IMR-90 (cell line): ENCODE measurements around the gene KCNH5.

Experiments
- BHLHE40 ChIP-seq: fragments of 150-350 bp; IDR thresholded peaks from 2 replicates; pipeline ENCODE4 v1.6.1; 2016; ENCODE audit warnings: mild to moderate bottlenecking, low read depth, low read length
- CEBPB ChIP-seq: IDR thresholded peaks from 2 replicates; pipeline ENCODE4 v1.6.1; 2012; ENCODE audit warnings: low read depth, low read length, improper control_type of control experiment
- ELK1 ChIP-seq: fragments of 150-350 bp; IDR thresholded peaks from 2 replicates; pipeline ENCODE4 v1.6.1; 2016; ENCODE audit warnings: low read depth, mild to moderate bottlenecking, low read length, moderate library complexity, borderline replicate concordance
- FOS ChIP-seq: fragments of 150-350 bp; IDR thresholded peaks from 2 replicates; pipeline ENCODE4 v1.6.1; 2016; ENCODE audit warnings: low read depth, low read length
- MAFK ChIP-seq: IDR thresholded peaks from 2 replicates; pipeline ENCODE4 v1.6.1; 2012; ENCODE audit warnings: low read depth, low read length, improper control_type of control experiment
- MAZ ChIP-seq: IDR thresholded peaks from 2 replicates; pipeline ENCODE4 v1.6.1; 2012; ENCODE audit warnings: low read depth, mild to moderate bottlenecking, low read length, improper control_type of control experiment, moderate library complexity, borderline replicate concordance
- MXI1 ChIP-seq: IDR thresholded peaks from 2 replicates; pipeline ENCODE4 v1.6.1; 2012; ENCODE audit warnings: low read depth, mild to moderate bottlenecking, low read length, moderate library complexity, borderline replicate concordance
- POLR2A ChIP-seq: IDR thresholded peaks from 2 replicates; pipeline ENCODE4 v1.6.1; 2012; ENCODE audit warnings: mild to moderate bottlenecking, low read depth, low read length
- RAD21 ChIP-seq: IDR thresholded peaks from 2 replicates; pipeline ENCODE4 v1.6.1; 2012; ENCODE audit warnings: low read length, improper control_type of control experiment
- RFX5 ChIP-seq: IDR thresholded peaks from 2 replicates; pipeline ENCODE4 v1.8.0; 2012; ENCODE audit warnings: low read depth, mild to moderate bottlenecking, low read length, moderate library complexity
- TF ChIP-seq, protein P1 (sequence below): conservative IDR thresholded peaks from 2 replicates; pipeline ENCODE4 v1.5.1; 2012; ENCODE audit warnings: mild to moderate bottlenecking, low read depth, low read length, improper control_type of control experiment
- TF ChIP-seq, protein P2 (sequence below): fragments of 150-350 bp; IDR thresholded peaks from 2 replicates; pipeline ENCODE4 v1.6.1; 2017; ENCODE audit warnings: mild to moderate bottlenecking, antibody characterized with exemption, low read length, low read depth

DNA sequence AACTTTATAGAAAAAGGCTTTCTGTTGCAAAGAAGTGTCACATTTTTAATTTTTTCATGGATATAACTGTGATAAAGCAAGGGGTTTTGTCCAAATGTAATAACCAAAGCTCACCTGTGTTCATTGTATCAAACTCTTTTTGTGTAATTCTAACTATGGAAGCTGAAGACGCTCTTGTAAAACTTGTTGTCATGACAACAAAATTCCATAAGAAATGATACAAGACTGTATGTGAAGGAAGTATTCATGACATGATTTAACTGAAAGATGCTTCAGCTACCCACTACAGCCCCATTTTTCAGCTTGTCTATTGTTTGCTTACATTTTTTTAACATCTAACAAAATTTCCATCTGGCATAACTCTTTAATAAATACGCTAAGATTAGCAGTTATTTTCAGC lies 360.9 kb downstream of the KCNH5 start:
- TF ChIP-seq, protein P1, sequence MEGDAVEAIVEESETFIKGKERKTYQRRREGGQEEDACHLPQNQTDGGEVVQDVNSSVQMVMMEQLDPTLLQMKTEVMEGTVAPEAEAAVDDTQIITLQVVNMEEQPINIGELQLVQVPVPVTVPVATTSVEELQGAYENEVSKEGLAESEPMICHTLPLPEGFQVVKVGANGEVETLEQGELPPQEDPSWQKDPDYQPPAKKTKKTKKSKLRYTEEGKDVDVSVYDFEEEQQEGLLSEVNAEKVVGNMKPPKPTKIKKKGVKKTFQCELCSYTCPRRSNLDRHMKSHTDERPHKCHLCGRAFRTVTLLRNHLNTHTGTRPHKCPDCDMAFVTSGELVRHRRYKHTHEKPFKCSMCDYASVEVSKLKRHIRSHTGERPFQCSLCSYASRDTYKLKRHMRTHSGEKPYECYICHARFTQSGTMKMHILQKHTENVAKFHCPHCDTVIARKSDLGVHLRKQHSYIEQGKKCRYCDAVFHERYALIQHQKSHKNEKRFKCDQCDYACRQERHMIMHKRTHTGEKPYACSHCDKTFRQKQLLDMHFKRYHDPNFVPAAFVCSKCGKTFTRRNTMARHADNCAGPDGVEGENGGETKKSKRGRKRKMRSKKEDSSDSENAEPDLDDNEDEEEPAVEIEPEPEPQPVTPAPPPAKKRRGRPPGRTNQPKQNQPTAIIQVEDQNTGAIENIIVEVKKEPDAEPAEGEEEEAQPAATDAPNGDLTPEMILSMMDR = no peak
- no peak for TF ChIP-seq POLR2A
- no peak for TF ChIP-seq MAFK
- TF ChIP-seq CEBPB = no peak
- no peak for TF ChIP-seq RFX5
- TF ChIP-seq, protein P2, sequence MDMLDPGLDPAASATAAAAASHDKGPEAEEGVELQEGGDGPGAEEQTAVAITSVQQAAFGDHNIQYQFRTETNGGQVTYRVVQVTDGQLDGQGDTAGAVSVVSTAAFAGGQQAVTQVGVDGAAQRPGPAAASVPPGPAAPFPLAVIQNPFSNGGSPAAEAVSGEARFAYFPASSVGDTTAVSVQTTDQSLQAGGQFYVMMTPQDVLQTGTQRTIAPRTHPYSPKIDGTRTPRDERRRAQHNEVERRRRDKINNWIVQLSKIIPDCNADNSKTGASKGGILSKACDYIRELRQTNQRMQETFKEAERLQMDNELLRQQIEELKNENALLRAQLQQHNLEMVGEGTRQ = no peak
- no peak for TF ChIP-seq RAD21
- TF ChIP-seq BHLHE40 = no peak
- TF ChIP-seq MXI1 = no peak
- TF ChIP-seq FOS = no peak
- TF ChIP-seq MAZ = no peak
- TF ChIP-seq ELK1 = no peak
